Activated CD4-positive, alpha-beta T cell treated with anti-CD3 and anti-CD28 coated beads for 48 hours (primary cell): ENCODE measurements around the gene PARD3B.

Experiments used
- DNase-seq: peaks from one replicate; pipeline ENCODE4 v3.0.0-alpha.2; 2020

Gene PARD3B

DNA sequence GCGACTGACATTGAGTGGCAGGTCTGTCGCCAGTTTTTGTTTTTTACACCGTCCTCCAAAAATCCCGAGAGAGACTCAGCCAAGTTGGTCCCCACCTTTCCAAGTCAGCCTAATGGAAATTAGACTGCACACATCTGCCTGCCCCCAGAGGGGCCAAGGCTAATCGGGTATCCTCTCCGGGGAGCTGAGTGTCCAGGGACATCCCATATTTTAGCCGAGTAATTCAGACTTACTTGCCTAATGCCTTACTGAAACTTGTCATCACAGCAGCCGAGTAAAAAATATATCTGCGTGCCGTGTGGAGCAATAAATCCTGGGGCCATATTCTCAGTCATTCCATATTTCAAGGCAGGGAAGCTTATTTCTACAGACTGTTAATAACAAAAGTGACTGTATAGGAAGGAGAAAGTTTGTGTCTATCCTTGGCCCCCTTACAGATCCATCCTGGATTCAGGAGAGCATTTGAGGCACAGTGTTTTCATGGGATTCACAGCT lies 1098.2 kb downstream of the PARD3B start:
- DNase-seq = no peak

DNA sequence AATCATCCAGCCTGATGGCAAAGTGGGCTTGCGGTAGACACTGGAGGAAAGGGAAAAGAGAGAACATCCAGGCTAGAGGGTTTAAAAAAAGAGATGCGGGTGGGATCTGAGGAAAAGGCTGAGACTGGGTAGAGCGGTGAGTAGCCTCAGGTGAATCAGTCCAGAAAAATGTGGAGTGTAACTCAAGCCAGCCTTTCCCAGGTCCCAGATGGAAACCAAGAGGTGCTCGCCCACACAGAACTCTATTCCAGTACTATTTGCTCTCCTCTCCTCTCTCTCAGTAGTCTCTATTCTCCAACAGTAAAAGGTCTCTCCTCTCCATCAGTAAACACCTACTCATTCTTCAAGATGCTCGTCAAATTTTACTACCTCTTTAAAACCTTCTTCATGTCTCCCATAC lies 1098.7 kb downstream of the PARD3B start:
- DNase-seq = no peak

DNA sequence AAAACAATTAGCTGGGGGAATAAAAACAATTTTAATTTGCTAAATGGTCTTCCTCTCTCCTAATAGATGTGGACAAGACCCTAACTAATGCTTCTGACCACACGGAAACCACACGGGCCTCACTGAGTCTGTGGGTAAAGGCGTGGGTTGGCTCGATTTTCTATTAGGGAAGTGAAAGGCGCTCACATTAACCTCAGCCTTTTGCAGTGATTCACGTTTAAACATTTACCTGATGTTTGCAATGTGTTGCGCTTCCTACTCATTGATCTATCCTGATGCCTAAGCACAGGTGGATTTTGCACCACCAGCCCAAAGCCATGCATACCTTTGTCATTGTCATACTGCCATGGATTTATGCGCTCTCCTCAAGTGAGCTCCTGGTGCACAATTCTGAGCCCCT lies 1101.4 kb downstream of the PARD3B start:
- no peak for DNase-seq

DNA sequence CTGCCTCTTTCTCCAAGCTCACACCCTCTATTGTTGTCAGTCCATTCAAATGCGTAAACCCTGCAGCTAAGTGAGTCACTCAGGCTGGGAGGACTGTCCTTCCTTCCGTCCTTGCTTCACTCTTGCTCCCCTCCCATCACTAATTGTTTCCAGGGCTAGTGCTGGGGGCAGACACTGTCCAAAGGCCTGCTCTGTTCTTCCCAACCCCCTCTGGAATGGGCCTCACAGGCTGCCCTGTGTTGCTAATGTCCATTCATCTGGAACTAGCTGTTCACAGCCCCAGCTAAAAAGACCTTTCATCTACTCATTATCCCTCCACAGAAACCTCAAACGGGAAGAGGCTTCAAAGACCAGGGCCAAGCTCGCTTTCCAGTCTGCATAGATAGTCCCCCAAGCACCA lies 1105.2 kb downstream of the PARD3B start:
- no peak for DNase-seq

DNA sequence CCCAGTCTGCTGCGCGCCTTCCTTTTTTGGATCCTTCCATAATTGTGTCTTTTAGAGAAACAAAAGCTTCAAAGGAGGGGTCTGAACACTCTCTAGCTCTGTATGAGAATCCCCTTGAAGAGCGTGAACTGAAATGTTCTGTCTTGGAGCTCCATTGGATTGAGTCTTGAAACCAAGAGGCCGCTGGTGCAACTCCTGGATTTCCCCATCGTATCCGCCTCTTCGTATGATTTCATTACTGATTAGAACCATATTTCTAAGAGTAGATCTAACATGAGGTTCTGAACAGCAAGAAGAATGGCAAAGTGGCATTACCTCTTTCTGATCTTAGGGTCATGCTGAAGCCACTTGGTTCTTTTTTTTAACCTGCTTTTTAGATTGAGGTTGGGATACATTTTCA lies 1105.7 kb downstream of the PARD3B start:
- no peak for DNase-seq

DNA sequence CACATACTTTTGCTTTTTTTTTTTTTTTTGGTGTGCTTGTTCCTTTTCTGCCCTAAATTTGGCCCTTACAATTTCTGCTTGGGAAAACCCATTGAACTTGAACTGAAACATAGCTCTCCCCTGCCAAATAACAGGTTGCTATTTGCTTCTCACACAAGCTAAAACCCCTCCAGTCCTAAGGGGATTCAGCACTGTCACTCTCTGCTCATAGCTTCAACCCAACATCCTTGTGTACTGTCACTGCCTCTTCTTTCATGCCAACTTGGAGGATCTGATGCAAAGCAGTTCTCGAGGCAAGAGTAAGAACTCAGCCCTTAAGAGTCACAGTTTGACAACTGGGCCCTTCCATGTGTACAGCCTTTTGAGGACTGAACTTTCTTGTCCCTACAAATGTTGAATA lies 1106.4 kb downstream of the PARD3B start:
- no peak for DNase-seq

DNA sequence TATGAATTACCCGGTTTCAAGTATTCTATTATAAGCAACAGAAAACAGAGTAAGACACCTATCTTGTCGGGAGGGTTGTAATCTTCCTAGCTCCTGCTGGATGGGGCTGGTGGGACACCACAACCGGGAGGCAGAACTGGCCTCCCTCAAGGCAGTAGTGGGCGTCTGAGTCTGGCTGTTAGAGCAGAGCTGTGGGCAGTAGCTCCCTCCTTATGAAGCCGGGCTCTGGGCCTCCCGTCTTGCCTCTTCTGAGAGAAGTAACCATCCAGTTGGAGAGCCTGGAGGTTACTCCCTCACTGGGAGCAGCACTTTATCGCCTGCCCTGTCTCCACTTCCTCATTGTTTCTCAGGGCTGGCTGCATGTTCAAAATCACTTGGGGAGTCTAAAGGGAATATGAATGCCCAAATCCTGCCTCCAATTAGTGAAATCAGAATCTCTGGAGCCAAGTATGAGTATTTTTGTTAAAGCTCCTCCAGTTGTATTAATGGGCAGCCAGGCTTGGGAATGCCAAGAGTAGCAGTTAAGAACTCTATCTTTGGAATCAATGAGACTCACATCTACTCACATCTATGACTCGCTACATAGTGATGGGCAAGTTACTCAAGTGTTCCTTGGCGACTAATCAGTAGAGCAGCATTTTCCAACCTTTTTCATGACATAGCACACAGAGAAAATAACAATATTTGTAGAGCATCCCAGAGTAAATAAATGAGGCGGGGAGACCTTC lies 1109.8 kb downstream of the PARD3B start:
- no peak for DNase-seq

DNA sequence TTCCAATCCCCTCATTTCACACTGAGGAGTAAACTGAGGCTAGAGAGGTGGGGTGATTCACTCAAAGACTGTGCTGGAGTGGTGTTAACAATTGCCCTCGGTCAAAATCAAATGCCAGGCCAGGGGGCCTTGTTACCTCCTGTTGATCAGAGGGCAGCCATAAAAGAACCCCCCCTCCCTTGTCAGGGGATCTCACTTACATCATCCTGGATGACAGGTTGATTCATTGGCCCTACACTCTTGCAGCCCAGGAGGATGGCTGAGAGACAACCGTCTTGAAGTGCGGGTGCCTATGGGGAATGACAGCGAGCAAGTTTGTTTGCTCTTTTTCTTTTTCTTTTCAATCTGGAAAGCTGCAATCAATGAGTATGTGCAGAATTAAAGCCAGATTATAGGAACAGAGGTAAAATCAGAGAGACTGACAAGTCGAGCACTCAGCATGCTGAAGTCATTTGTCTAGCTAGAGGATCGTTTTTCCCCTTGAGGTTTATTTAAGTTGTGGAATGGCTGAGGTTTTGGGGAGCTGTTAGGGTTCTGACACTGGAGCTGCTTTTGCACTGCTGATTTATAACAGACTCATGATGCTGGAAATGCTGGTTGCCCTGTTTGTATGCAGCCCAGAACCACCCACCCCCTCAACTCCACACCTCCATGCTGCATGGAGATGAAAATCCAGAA lies 1110.6 kb downstream of the PARD3B start:
- DNase-seq = no peak

DNA sequence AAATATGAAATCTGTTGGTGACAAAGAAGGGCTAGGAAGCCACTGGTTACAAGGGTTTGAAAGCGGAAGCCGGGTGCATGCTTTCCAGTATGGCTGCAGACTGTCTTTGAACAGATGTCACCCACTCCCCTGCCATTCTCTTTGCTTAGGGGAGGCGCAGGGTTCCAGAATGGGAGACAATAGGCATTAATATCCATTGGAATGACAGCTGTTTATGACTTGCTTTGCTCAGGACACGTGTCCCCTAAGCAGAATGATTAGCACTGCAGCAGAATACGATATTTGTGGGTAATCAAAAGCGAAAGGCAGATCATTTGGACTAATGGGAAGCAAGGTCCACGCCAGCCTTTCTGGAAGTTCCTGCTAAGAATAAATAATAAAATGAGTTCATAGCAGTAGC lies 1111.2 kb downstream of the PARD3B start:
- DNase-seq = no peak

DNA sequence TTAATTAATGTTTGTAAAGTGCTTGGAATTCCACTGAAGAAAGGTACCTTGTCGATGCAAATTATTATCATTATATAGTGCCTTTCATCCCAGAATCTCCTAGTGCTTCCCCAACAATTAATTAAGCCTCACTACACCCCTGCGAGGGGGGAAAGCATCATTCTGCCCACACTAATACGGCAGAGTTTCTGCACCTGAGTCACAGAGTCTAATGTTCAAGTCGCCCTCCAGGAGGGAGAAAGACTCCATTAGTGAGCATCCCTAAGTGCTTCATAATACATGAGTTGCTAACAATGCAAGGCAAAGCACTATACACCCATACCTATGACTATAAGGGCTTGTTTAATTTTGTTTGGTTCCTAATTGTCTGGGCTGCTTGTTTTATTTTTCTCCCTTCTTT lies 1111.7 kb downstream of the PARD3B start:
- no peak for DNase-seq

DNA sequence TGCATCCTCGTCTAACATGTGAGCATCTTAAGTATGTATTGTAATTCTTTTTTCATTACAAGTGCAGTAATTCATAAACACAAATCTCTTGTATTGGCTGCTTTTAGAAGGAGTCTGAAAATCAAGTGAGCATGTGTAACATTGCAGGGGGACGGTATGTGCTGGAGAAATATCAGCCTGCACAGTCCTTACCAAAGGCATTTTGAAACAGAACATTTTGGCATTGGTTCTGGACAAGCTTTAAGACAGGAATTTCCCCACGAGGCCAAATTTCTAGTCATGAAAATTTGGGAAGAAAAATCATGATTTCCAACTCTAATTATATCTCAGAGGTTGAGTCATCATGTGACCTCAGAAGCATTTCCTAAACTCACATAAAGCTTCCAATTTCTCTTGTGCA lies 1112.3 kb downstream of the PARD3B start:
- no peak for DNase-seq

DNA sequence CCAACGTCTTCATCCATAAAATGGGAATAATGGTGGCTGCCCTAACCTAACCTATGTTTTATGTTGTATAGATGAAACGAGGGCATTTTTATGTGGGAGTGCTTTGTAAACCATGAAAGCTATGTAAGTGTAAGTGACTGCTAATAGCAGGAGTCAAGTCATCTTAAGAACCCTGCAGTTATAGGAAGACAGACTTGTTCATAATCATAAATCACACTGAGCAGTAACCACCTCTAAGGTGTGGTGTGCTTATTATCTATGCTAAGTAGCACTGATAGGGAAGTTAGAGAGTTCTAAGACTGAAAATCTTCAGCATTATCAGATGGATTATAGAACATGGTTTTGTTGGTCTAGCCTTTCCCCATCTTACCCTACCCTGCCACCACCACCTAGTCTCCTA lies 1112.8 kb downstream of the PARD3B start:
- DNase-seq = no peak

DNA sequence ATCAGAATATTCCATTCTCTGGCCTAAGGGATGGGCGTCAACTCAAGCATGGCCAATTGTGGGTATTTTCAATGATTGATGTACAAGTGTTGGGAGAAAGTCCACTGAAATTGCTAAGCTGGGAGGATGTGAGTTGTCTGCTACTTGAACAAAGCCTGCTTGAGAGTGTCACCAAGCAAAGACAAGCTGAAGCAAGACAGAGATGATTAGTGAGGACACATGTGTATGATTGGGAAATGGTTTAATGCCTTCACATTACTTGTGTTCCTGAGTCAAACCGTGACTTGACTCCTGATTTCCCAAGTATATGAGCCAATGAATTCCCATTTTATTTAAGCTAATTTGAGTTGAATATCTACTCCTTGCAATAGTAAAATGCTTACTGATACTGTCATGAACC lies 1113.3 kb downstream of the PARD3B start:
- no peak for DNase-seq

DNA sequence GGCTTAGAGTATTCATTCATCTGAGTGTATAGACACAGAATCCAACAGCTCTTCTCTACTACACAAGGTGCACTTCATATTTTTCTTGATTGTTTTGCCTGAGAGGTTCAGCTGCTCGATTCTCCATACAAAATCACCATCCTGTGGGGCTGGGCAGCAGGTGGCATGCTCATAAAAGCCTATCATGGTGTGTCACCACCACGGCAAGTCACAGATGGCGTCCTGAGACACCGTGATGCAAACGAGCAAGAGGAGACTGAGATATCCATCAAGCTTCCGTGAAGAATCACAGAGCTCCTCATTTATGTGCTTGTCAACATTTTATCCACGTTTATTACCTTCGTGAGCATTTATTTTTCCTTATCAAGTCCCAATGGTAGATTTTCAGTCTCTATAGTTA lies 1114.6 kb downstream of the PARD3B start:
- DNase-seq = no peak

DNA sequence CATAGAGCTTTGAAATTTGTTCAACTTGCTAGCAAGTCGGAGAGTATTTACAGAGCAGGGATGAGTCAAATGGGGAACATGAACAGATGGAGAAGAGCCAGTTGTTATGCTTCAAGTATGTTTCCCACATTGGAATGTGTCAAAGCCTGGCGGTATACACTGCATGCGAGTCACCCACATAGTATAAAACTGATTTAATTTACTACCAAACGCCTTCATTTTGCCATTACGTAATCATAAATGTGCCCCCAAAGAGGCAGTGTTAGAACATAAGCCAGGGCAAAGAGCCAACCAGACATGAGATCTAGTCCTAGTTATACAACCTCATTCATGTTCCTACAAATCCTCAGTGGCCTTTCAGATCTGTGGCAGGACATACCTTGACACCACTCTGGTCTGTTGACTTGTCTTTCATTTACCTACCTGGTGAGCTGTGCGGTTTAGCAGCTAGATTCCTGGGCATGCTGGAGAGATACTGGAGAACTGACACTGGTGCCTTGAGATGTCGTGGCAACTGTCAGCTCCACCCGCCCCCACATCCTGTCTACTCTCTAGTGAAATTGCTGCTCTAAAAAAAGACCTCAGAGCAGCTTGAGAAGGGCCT lies 1115.3 kb downstream of the PARD3B start:
- peak; percentile 58 for DNase-seq

DNA sequence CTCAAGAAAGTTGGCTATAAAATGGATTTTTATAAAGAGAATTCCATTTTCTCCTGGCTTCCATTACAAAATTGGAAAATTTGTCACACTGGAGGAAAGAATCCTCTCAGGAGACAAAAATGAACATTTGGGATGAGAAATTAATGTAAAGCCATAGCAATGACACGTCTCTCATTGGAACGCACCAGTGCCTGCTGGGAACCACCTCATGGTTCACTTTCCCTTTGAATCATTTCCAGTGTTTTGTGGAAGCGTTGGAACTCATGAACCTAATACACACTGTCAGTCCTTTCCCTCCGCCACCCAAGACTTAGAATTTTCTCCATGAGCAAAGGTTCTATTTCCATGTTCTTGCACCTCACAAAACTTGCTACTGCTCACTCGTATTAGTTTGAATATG lies 1116.0 kb downstream of the PARD3B start:
- DNase-seq = no peak

DNA sequence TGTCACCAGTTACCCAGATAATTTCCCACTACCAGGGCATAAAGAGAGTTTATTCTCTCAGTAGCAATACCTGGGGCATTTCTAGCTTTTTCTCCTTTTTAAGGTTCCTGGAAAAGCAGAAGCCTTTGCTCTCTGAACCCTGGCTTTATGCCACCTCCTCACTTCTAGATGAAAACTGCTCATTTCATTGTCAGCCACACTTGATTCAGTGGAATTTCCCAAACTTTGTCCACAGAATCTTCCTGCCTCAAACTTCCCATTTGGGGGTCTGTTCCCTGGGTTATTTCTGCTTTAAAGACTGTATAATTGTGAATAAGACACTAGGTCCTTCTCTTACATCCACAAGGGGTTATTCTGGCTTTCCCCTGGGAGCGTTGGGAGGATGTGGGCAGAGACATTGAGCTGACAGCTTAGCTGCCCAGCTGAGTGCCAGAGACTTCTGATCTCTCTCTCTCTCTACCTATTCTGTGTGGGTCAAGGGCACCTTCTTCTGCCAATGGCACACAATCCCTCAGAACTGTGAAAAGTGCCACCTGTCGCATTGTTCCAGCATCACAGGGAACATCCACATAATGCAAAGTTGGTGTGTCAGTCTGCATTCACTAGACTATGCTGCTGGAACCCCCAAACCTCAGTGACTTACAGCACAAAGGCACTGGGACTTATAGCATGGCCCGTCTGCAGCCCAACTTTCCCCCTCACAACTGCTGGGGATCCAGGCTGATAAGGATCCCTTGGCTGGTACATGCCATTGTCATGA lies 1117.1 kb downstream of the PARD3B start:
- no peak for DNase-seq

DNA sequence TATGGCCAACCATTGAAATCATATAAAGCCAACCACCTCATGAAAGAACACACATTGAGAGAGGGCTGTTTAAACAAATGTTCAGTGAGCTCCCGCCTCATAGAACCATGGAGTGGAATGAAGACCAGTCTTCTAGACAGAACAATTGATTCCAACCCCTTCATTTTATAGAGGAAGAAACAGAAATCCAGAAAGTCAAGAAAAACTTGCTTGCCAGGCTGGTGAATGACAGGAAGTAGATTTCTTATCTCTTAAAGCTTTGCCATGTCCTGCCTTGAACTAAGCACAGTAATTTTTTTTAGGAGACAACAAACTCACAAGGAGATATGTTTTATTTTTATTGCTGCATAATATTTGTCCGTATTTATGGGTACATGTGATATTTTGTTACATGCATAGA lies 1120.5 kb downstream of the PARD3B start:
- DNase-seq = no peak
